HepG2 (cell line): Measurements from ENCODE around the gene GPR68. TPM values are rescaled to one million over a fixed set of nuclear protein-coding genes. Genes with fewer than 3 reads are reported as not detected.
A peak's percentile ranks its signal among the peaks of the same experiment; 100 is the strongest.

Experiments
- ATAC-seq: fragments of 200-7000 bp; cut with Tn5 transposase; 3 replicates; pipeline ENCODE4 v1.9.1; 2020; ENCODE audit warnings: mild to moderate bottlenecking, moderate library complexity
- BruUV-seq: library from RNA; stranded (reverse); fragments of 400-500 nt; replicated peaks from 2 replicates; lab custom pipeline; 2021; lab: Mats Ljungman, UMichigan
- CTCF ChIA-PET: fragments of 300-600 bp; formaldehyde crosslinking; extraction: SDS; loops from one replicate; lab custom pipeline; 2021; ENCODE audit warnings: low total read pairs, inconsistent platforms, low intra/inter-chr PET ratio; lab: Yijun Ruan, JAX
- POLR2A ChIA-PET: fragments of 350-600 bp; sonication (Branson Sonifier 250); formaldehyde crosslinking; loops from one replicate; lab custom pipeline; 2020; ENCODE audit warnings: antibody characterized with exemption, inconsistent platforms; lab: Yijun Ruan, JAX
- DNase-seq: peaks from one replicate; pipeline ENCODE4 v3.0.0-alpha.2; 2015; ENCODE audit warnings: low spot score
- FAIRE-seq: peaks from 3 replicates; lab custom pipeline; 2011; peaks lifted over from hg19 to GRCh38; lab: Jason Lieb, UNC
- H2AFZ ChIP-seq: one replicate; pipeline ENCODE4 v1.6.1; 2011; ENCODE audit warnings: low read length, inconsistent platforms
- H3K27ac ChIP-seq: fragments of 300-600 bp; 3 replicates; pipeline ENCODE4 v1.8.0; 2011; ENCODE audit warnings: mixed run types, mild to moderate bottlenecking, mixed read lengths, low read length, inconsistent platforms; ENCODE audit not compliant: insufficient read depth; ENCODE audit errors: extremely low read length
- H3K27me3 ChIP-seq, 2 experiments: fragments of 200-600 bp in 1 of 2; 2 replicates in 1 of 2; 3 replicates in 1 of 2; pipeline versions ENCODE4 v1.6.0 to v1.8.0; 2011; ENCODE audit warnings: low read length in 2 of 2, mild to moderate bottlenecking in 2 of 2, moderate library complexity in 2 of 2, inconsistent platforms in 1 of 2; ENCODE audit not compliant: insufficient read depth in 2 of 2, control insufficient read depth in 1 of 2
- H3K36me3 ChIP-seq, 2 experiments: fragments of 200-600 bp in 1 of 2; replicated peaks in 1 of 2; 2 replicates in 1 of 2; 3 replicates in 1 of 2; pipeline versions ENCODE4 v1.5.1 to v1.8.0; 2011; ENCODE audit warnings: low read length in 2 of 2, inconsistent platforms in 1 of 2; ENCODE audit not compliant: insufficient read depth in 2 of 2, control insufficient read depth in 1 of 2
- H3K4me1 ChIP-seq: 2 replicates; pipeline ENCODE4 v1.5.1; 2012; ENCODE audit warnings: low read length, inconsistent platforms; ENCODE audit not compliant: insufficient read depth
- H3K4me2 ChIP-seq: 2 replicates; pipeline ENCODE4 v1.6.0; 2011; ENCODE audit warnings: low read depth, low read length, inconsistent platforms
- H3K4me3 ChIP-seq, 3 experiments: fragments of 200-600 bp in 1 of 3; sonication (generic), shearing (Covaris generic) in 1 of 3; replicated peaks in 1 of 3; 2 replicates each; pipeline ENCODE4 v1.5.1; 2011 to 2016; ENCODE audit warnings: low read length in 3 of 3, inconsistent platforms in 2 of 3, low read depth in 2 of 3, mild to moderate bottlenecking in 2 of 3, control low read depth in 1 of 3, mixed read lengths in 1 of 3; ENCODE audit not compliant: insufficient read depth in 1 of 3
- H3K79me2 ChIP-seq: one replicate; pipeline ENCODE4 v1.6.1; 2011; ENCODE audit warnings: low read length, inconsistent platforms; ENCODE audit not compliant: insufficient read depth
- H3K9ac ChIP-seq: 2 replicates; pipeline ENCODE4 v1.6.0; 2011; ENCODE audit warnings: mild to moderate bottlenecking, low read depth, low read length, inconsistent platforms; ENCODE audit not compliant: insufficient read depth
- H3K9me3 ChIP-seq: 2 replicates; pipeline ENCODE4 v1.5.1; 2012; ENCODE audit warnings: mild to moderate bottlenecking, low read length
- H4K20me1 ChIP-seq: 2 replicates; pipeline ENCODE4 v1.6.0; 2011; ENCODE audit warnings: inconsistent platforms, mild to moderate bottlenecking, low read length, moderate library complexity; ENCODE audit not compliant: insufficient read depth
- CTCF ChIP-seq: sonication (generic); formaldehyde crosslinking; IDR thresholded peaks from 2 replicates; pipeline ENCODE4 v1.5.0; 2020; ENCODE audit warnings: mild to moderate bottlenecking, missing genetic modification reagents, moderate library complexity
- FOXO4 ChIP-seq: sonication (generic); formaldehyde crosslinking; conservative IDR thresholded peaks from 2 replicates; pipeline ENCODE4 v1.8.1; 2023; ENCODE audit warnings: missing genetic modification reagents
- GLI4 ChIP-seq: sonication (generic); formaldehyde crosslinking; IDR thresholded peaks from 2 replicates; pipeline ENCODE4 v1.5.1; 2020; ENCODE audit warnings: missing genetic modification reagents, mild to moderate bottlenecking, moderate library complexity, borderline replicate concordance
- HES4 ChIP-seq: sonication (generic); formaldehyde crosslinking; IDR thresholded peaks from 2 replicates; pipeline ENCODE4 v1.9.0; 2021; ENCODE audit warnings: mild to moderate bottlenecking, missing genetic modification reagents, borderline replicate concordance
- RBM39 ChIP-seq: fragments of 200-400 bp; formaldehyde crosslinking; IDR thresholded peaks from one replicate; pipeline ENCODE4 v1.6.1; 2018; ENCODE audit warnings: antibody characterized with exemption, mild to moderate bottlenecking, low read depth, low read length; ENCODE audit not compliant: poor library complexity, severe bottlenecking
- ZBTB14 ChIP-seq: sonication (generic); formaldehyde crosslinking; IDR thresholded peaks from 2 replicates; pipeline ENCODE4 v1.4.0; 2020; ENCODE audit warnings: missing genetic modification reagents
- ZNF704 ChIP-seq: sonication (generic); formaldehyde crosslinking; IDR thresholded peaks from 2 replicates; pipeline ENCODE4 v1.8.1; 2023; ENCODE audit warnings: mild to moderate bottlenecking, inconsistent platforms, moderate library complexity, missing genetic modification reagents, borderline replicate concordance
- ZNF768 ChIP-seq: sonication (generic); formaldehyde crosslinking; IDR thresholded peaks from 2 replicates; pipeline ENCODE4 v1.4.0; 2020; ENCODE audit warnings: missing genetic modification reagents
- ZNF790 ChIP-seq: sonication (generic); formaldehyde crosslinking; IDR thresholded peaks from 2 replicates; pipeline ENCODE4 v1.8.0; 2022; ENCODE audit warnings: missing genetic modification reagents, mild to moderate bottlenecking, borderline replicate concordance
- WGBS: methylation state at CpG from one replicate; pipeline ENCODE4 v1.1.6; 2017; ENCODE audit warnings: low lambda C conversion rate; 5-methylcytosine and 5-hydroxymethylcytosine counted together
- in situ Hi-C: cut with HindIII; loops from 2 replicates; pipeline ENCODE4 v1.10.0; 2017; ENCODE audit warnings: low pct_unique_long_range_greater_than_20kb; ENCODE audit not compliant: extremely low pct_ligation_motif_present
- intact Hi-C: fragments of 100-400 bp; cut with micrococcal nuclease; formaldehyde crosslinking; loops from one replicate; pipeline ENCODE4 v1.10.0; 2022; ENCODE audit not compliant: unreplicated experiment
- polyA plus RNA-seq, 8 experiments: library from polyadenylated mRNA; depleted of rRNA in 3 of 8; stranded (reverse) in 7 of 8; unstranded in 1 of 8; fragments of >200 nt; fragmentation: Illumina TruSeq in 4 of 8; extraction: Trizol in 4 of 8; gene quantifications; 2 replicates each; pipeline versions ENCODE4 v1.2.1 to v1.2.3, GENCODE V29; 2011 to 2016; ENCODE audit warnings: low read depth in 4 of 8, missing spikeins in 1 of 8, mixed read lengths in 1 of 8; ENCODE audit not compliant: insufficient read depth in 1 of 8
- total RNA-seq, 5 experiments: library from RNA; depleted of rRNA; stranded (reverse); fragments of >200 nt; fragmentation: Illumina TruSeq; extraction: Trizol; gene quantifications; 2 replicates each; pipeline ENCODE4 v1.2.3, GENCODE V29; 2016; ENCODE audit warnings: low read depth in 1 of 5

GPR68 gene
- total and polyA plus RNA-seq, 2 of the 13 experiments (the other 11 are each of a cell fraction or from before 2014, with no cell fraction given): not detected

- BruUV-seq: no TSS peak
- 3% methylated on average over 6 of the region's 95 CpGs for WGBS
- no peak for TF ChIP-seq GLI4
- TF ChIP-seq RBM39: peak; percentile 46
- TF ChIP-seq ZBTB14: peak; percentile 67
- peak; percentile 14; the same call in 1 of the 2 replicates for TF ChIP-seq CTCF (CRISPR knock-in tag)
- 0 out of 2 replicates have a peak, but pooled peaks have one; percentile 19 for TF ChIP-seq FOXO4 (CRISPR knock-in tag)
- TF ChIP-seq ZNF768: peak; percentile 41; the same call in 1 of the 2 replicates
- 0 out of 2 replicates have a peak, but pooled peaks have one; percentile 28 for TF ChIP-seq ZNF790
- TF ChIP-seq ZNF704 (CRISPR knock-in tag): no peak
- TF ChIP-seq HES4 (CRISPR knock-in tag): 0 out of 2 replicates have a peak, but pooled peaks have one; percentile 15
- in situ Hi-C loops (no loop called here), intact Hi-C loops (no loop called here)
- Histone ChIP-seq H3K4me3 (peak overlapping the region; percentile 54 to 73 (median 58); a peak in 4 of 6 replicates), H3K4me2 (peak overlapping the region; percentile 80), H3K27ac (no peak overlapping the region), H3K4me1 (peaks cover 20% of the 10 kb centered on the region), H4K20me1 (no peaks in the 10 kb centered on the region), H2AFZ (no peak overlapping the region), H3K79me2 (no peaks in the 10 kb centered on the region), H3K27me3 (peaks cover 10 to 47% of the 10 kb centered on the region in 2 experiments; a peak in 4 of 5 replicates), H3K9me3 (no peaks in the 10 kb centered on the region), H3K9ac (peak overlapping the region; percentile 12; the same call in 1 of the 2 replicates), H3K36me3 (no peaks in the 10 kb centered on the region)
- ATAC-seq: peak; percentile 57
- ChIA-PET CTCF (no interaction called here), POLR2A (no interaction called here)
- no peak for FAIRE-seq
- DNase-seq: no peak
Observed at GRCh38 chr14:91252871-91253794, 8.6 kb upstream of the GPR68 start.
